Left lobe of liver (tissue), 2 donors: Measurements from ENCODE around the gene DNAI2. TPM values are rescaled to one million over a fixed set of nuclear protein-coding genes. Genes with fewer than 3 reads are reported as not detected.
A peak's percentile ranks its signal among the peaks of the same experiment; 100 is the strongest.

Experiments
- ATAC-seq: fragments of 200-7000 bp; cut with Tn5 transposase; one replicate; pipeline ENCODE4 v1.9.1; 2020; ENCODE audit warnings: mild to moderate bottlenecking, moderate library complexity
- DNase-seq: peaks from one replicate; pipeline ENCODE4 v3.0.0-alpha.2; 2020; ENCODE audit warnings: low spot score
- total RNA-seq: library from RNA; stranded (reverse); gene quantifications from one replicate; pipeline ENCODE4 v1.2.1, GENCODE V29; 2021
- donor health status: DM: no; HTN: no; CAD: no; lungs with moderate emphysema.
- donor health status: DM: no; HTN: yes; CAD: no.

Gene DNAI2
- total RNA-seq, 1 donor from 2014 or later: not detected

GRCh38 chr17:74335529-74336062 lies 61.6 kb downstream of the DNAI2 start:
- DNase-seq (no peak), ATAC-seq (no peak)

GRCh38 chr17:74336307-74336706 lies 62.3 kb downstream of the DNAI2 start:
- no peak for ATAC-seq
- DNase-seq: no peak

- DNase-seq (no peak), ATAC-seq (no peak)
Measured at GRCh38 chr17:74337834-74338500, 63.9 kb downstream of the DNAI2 start.

GRCh38 chr17:74339537-74340195 lies 65.6 kb downstream of the DNAI2 start:
- ATAC-seq (no peak), DNase-seq (no peak)

GRCh38 chr17:74340470-74341023 lies 66.5 kb downstream of the DNAI2 start:
- ATAC-seq (no peak), DNase-seq (no peak)

GRCh38 chr17:74342224-74342623 lies 68.2 kb downstream of the DNAI2 start:
- DNase-seq (no peak), ATAC-seq (no peak)

GRCh38 chr17:74343121-74343520 lies 69.1 kb downstream of the DNAI2 start:
- no peak for ATAC-seq
- DNase-seq: no peak

GRCh38 chr17:74343526-74344284 lies 69.7 kb downstream of the DNAI2 start:
- DNase-seq (no peak), ATAC-seq (no peak)

- DNase-seq: no peak
Measured at GRCh38 chr17:74344658-74345057, 70.6 kb downstream of the DNAI2 start.

GRCh38 chr17:74345433-74346241 lies 71.6 kb downstream of the DNAI2 start:
- no peak for DNase-seq
- ATAC-seq: no peak

More at GRCh38 chr17:74344658-74345057, 70.6 kb downstream of the DNAI2 start:
- no peak for ATAC-seq

GRCh38 chr17:74347646-74348045 lies 73.6 kb downstream of the DNAI2 start:
- no peak for ATAC-seq
- no peak for DNase-seq

- DNase-seq (no peak), ATAC-seq (no peak)
Measured at GRCh38 chr17:74349120-74349519, 75.1 kb downstream of the DNAI2 start.

- no peak for DNase-seq
- no peak for ATAC-seq
Measured at GRCh38 chr17:74350486-74350885, 76.5 kb downstream of the DNAI2 start.

GRCh38 chr17:74351552-74352210 lies 77.6 kb downstream of the DNAI2 start:
- no peak for DNase-seq

GRCh38 chr17:74353446-74354060 lies 79.5 kb downstream of the DNAI2 start:
- no peak for ATAC-seq
- DNase-seq: no peak

More at GRCh38 chr17:74351552-74352210, 77.6 kb downstream of the DNAI2 start:
- no peak for ATAC-seq

- DNase-seq: no peak
- ATAC-seq: peak; percentile 20
Measured at GRCh38 chr17:74354123-74354522, 80.1 kb downstream of the DNAI2 start.

GRCh38 chr17:74354561-74354960 lies 80.5 kb downstream of the DNAI2 start:
- ATAC-seq (no peak), DNase-seq (no peak)

GRCh38 chr17:74355065-74355464 lies 81.0 kb downstream of the DNAI2 start:
- DNase-seq (no peak), ATAC-seq (no peak)
